Right lobe of liver (tissue), 6 donors: ENCODE results near the gene EFHD1. TPM values are rescaled to one million over a fixed set of nuclear protein-coding genes. Genes with fewer than 3 reads are reported as not detected.

ENCODE experiments used
- ATAC-seq, 4 donors: fragments of 200-7000 bp; cut with Tn5 transposase; one replicate each; pipeline ENCODE4 v1.9.1; 2020; ENCODE audit warnings: mild to moderate bottlenecking in 4 of 4, moderate library complexity in 4 of 4
- DNase-seq, 3 donors: peaks; one replicate each; pipeline ENCODE4 v3.0.0-alpha.2; 2020
- H3K27ac ChIP-seq, 3 donors: fragments of 200-600 bp; one replicate each; pipeline ENCODE4 v1.8.0; 2022
- H3K27me3 ChIP-seq, 2 donors: fragments of 200-600 bp; one replicate each; pipeline ENCODE4 v1.8.0; 2022
- H3K36me3 ChIP-seq, 4 donors: fragments of 200-600 bp; sonication (generic) in 1 of 4; one replicate each; pipeline versions ENCODE4 v1.5.1 to v1.8.0; 2017 to 2022; ENCODE audit warnings: control low read depth in 1 of 4
- H3K4me1 ChIP-seq, 4 donors: fragments of 200-600 bp; sonication (generic) in 1 of 4; one replicate each; pipeline versions ENCODE4 v1.5.1 to v1.8.0; 2017 to 2022; ENCODE audit warnings: control low read depth in 1 of 4
- H3K4me3 ChIP-seq, 3 donors: fragments of 200-600 bp; one replicate each; pipeline ENCODE4 v1.8.0; 2022
- H3K9me3 ChIP-seq, 4 donors: fragments of 200-600 bp; sonication (generic) in 1 of 4; one replicate each; pipeline versions ENCODE4 v1.5.1 to v1.8.0; 2017 to 2022; ENCODE audit warnings: control low read depth in 1 of 4
- POLR2A ChIP-seq: fragments of 450-650 bp; IDR thresholded peaks from one replicate; pipeline ENCODE4 v1.6.1; 2017; ENCODE audit warnings: antibody characterized with exemption, mild to moderate bottlenecking
- WGBS: methylation state at CpG from one replicate; pipeline ENCODE4 v1.1.6; 2018; ENCODE audit warnings: low coverage, low lambda C conversion rate; ENCODE audit not compliant: insufficient coverage; ENCODE audit errors: missing lambda C conversion rate; 5-methylcytosine and 5-hydroxymethylcytosine counted together
- intact Hi-C, 2 donors: fragments of 100-400 bp; cut with DNase I; formaldehyde crosslinking; loops; one replicate each; pipeline versions ENCODE4 v1.11.2 to v1.14.1; 2022
- total RNA-seq, 6 experiments: library from RNA; depleted of rRNA in 2 of 6; stranded (reverse); fragments of >200 nt in 2 of 6; fragmentation: NEBNext Ultra II Directional in 3 of 6; extraction: Animal tissue kit (Norgen Biotek cat#: 25700) in 3 of 6; gene quantifications; one replicate each; pipeline versions ENCODE4 v1.1.0 to v1.2.4, GENCODE V29; 2016 to 2023
- TF ChIP-seq, protein P1 (sequence below), 4 donors: fragments of 200-600 bp in 3 of 4; fragments of 450-650 bp in 1 of 4; IDR thresholded peaks; one replicate each; pipeline versions ENCODE4 v1.5.1 to v1.8.0; 2016 to 2022; ENCODE audit warnings: antibody characterized with exemption in 4 of 4, mild to moderate bottlenecking in 2 of 4
- donor health status: DM: no; HTN: yes; CAD: no.
- donor health status: DM: no; HTN: no; CAD: no.
- donor health status: DM: no; HTN: no; CAD: no.
- donor health status: DM: no; HTN: yes; CAD: no.
- donor health status: DM: no; HTN: yes; CAD: no.

Gene EFHD1
- total RNA-seq, 6 experiments from 2014 or later: 7.3 to 30.3 (median 10.7) TPM

DNA sequence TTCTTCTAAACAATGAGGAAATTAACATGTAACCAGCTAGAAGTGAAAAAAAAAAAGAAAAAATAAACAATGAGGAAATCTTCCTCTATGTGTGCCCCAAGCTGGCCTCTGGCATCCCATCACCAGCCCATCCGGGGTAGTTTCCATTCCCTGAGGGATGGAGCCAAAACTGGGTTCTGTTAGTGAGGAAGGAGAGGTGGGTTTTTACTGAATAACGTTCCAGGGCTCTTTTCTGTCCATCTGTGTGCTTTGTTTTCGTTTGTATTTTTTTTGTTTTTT is 9.7 kb downstream of the EFHD1 start:
- Histone ChIP-seq H3K27ac (no peak overlapping the region), H3K36me3 (no peaks in the 10 kb centered on the region), H3K4me3 (no peak overlapping the region), H3K9me3 (no peaks in the 10 kb centered on the region), H3K27me3 (no peaks in the 10 kb centered on the region), H3K4me1 (peaks cover 0 to 9% (median 0%) of the 10 kb centered on the region in 4 donors)
- 32% methylated on average over 3 of the region's 3 CpGs for WGBS
- ATAC-seq (peak in 3 of 4 donors; percentile 3 to 51 (median 21)), DNase-seq (no peak)
- TF ChIP-seq, protein P1, sequence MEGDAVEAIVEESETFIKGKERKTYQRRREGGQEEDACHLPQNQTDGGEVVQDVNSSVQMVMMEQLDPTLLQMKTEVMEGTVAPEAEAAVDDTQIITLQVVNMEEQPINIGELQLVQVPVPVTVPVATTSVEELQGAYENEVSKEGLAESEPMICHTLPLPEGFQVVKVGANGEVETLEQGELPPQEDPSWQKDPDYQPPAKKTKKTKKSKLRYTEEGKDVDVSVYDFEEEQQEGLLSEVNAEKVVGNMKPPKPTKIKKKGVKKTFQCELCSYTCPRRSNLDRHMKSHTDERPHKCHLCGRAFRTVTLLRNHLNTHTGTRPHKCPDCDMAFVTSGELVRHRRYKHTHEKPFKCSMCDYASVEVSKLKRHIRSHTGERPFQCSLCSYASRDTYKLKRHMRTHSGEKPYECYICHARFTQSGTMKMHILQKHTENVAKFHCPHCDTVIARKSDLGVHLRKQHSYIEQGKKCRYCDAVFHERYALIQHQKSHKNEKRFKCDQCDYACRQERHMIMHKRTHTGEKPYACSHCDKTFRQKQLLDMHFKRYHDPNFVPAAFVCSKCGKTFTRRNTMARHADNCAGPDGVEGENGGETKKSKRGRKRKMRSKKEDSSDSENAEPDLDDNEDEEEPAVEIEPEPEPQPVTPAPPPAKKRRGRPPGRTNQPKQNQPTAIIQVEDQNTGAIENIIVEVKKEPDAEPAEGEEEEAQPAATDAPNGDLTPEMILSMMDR (IDR thresholded peaks at IDR 0.05): no peak
- TF ChIP-seq POLR2A: no peak
- intact Hi-C loops: no loop called here

DNA sequence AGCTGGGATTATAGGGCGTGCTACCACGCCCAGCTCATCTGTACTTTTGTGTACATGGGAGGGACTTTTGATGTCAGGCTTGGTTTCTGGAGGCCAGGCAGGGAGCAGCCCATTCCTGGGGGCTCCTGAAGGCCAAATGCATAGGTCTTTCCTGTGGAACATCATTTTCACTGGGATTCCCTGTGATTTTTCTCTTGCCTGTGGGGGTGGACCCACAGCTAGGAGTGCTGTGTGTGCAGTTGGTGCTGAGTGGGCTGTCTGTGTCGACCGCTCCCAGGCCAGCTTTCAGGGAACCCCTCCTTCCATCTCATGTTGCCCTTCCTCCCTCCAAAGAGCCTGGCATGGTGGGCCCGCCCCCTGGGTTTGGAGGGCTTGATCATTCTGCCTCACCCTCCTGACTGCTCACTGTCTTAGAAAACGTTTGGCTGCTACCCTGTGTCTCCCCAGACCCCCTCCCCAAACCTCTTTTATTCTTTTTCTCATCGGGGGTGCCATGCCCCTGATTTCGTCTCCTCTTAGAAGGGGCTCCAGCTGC is 10.5 kb downstream of the EFHD1 start:
- no peak overlapping the region for H3K4me3 ChIP-seq
- no peaks in the 10 kb centered on the region for H3K27me3 ChIP-seq
- no peaks in the 10 kb centered on the region for H3K36me3 ChIP-seq
- H3K27ac ChIP-seq: no peak overlapping the region
- intact Hi-C loops: no loop called here
- ATAC-seq (no peak), DNase-seq (no peak)
- H3K9me3 ChIP-seq: no peaks in the 10 kb centered on the region
- H3K4me1 ChIP-seq: peaks cover 0 to 9% (median 0%) of the 10 kb centered on the region in 4 donors
- no peak for TF ChIP-seq POLR2A
- TF ChIP-seq, protein P1 (IDR thresholded peaks at IDR 0.05): no peak
- WGBS: 90% methylated on average over 3 of the region's 8 CpGs

DNA sequence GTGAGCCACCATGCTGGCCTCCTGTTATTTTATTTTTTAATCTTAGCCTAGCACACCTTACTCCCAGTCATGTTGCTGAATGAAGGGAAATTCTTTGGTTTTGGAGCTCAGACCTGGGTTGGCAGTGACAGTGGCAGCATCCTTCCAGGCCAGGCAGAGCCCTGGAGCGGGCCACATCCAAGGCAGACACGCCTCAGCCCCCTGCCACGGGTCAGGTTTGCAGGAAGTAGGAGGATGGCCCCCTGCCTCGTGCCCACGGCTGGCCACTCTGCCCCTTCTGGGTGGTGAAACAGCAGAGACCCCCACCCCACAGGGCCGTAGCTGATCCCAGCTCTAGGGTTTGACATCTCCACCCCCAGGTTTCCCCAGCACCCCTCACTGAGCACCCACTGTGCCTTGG is 11.7 kb downstream of the EFHD1 start:
- Histone ChIP-seq H3K27me3 (no peaks in the 10 kb centered on the region), H3K4me1 (peaks cover 0 to 9% (median 0%) of the 10 kb centered on the region in 4 donors), H3K27ac (no peak overlapping the region), H3K4me3 (no peak overlapping the region), H3K9me3 (no peaks in the 10 kb centered on the region), H3K36me3 (no peaks in the 10 kb centered on the region)
- ATAC-seq (no peak), DNase-seq (no peak)
- no peak for TF ChIP-seq POLR2A
- TF ChIP-seq, protein P1 (IDR thresholded peaks at IDR 0.05): no peak
- intact Hi-C loops: no loop called here
- WGBS: no CpG with 5 or more reads among the region's 6 CpGs

DNA sequence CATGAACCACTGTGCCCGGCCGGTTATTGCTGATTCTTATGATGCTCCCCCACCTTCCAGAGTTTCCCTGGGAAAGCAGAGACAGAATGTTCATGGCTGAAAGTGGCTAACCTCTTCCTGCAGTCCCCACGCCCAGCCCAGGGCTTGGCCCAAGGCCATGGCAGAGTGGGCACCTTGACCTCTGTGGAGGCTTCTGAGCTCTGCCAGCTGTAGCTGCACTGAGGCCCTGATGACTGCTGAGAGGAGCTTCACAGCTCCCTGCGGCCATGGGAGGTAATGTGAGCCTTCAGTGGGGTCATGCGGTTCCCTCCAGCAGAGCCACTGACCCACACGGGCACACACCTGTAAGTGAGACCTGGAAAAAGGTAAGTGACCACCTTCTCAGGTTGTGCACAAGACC is 13.3 kb downstream of the EFHD1 start:
- no peak overlapping the region for H3K4me3 ChIP-seq
- TF ChIP-seq POLR2A: no peak
- TF ChIP-seq, protein P1 (IDR thresholded peaks at IDR 0.05): no peak
- H3K9me3 ChIP-seq: no peaks in the 10 kb centered on the region
- peak overlapping the region in 2 of 3 donors; percentile 43 to 49 for H3K27ac ChIP-seq
- peaks cover 0 to 13% (median 0%) of the 10 kb centered on the region in 4 donors for H3K4me1 ChIP-seq
- intact Hi-C loops: no loop called here
- 10% methylated on average over 1 of the region's 6 CpGs for WGBS
- H3K27me3 ChIP-seq: no peaks in the 10 kb centered on the region
- no peaks in the 10 kb centered on the region for H3K36me3 ChIP-seq
- ATAC-seq (peak; percentile 10 to 48 (median 16)), DNase-seq (no peak)

DNA sequence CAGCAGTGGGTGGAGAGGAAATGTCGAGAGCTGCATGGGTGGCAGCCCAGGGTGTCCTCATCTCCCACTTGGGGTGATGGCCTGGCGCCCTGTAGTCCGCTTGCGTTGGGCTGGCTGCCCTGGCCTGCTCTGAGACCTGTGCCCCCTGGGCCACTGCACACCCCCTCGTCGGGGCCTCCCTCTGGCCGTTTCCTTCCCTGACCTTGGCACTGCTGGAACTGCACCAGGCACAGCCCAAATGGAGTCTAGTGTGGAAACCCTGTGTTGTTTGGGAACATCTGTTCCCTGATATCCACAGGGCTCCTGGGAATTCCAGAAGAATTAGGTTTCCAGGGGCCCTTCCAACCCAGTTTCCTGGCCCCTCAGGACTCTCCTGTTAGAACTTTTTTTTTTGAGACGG is 13.9 kb downstream of the EFHD1 start:
- Histone ChIP-seq H3K36me3 (no peaks in the 10 kb centered on the region), H3K27me3 (no peaks in the 10 kb centered on the region), H3K4me3 (no peak overlapping the region), H3K9me3 (no peaks in the 10 kb centered on the region), H3K4me1 (peaks cover 0 to 18% (median 0%) of the 10 kb centered on the region in 4 donors), H3K27ac (peak overlapping the region in 2 of 3 donors; percentile 43 to 49)
- DNase-seq (peak; percentile 38 to 84 (median 80)), ATAC-seq (peak; percentile 45 to 82 (median 80))
- TF ChIP-seq, protein P1 (IDR thresholded peaks at IDR 0.05): no peak
- TF ChIP-seq POLR2A: no peak
- intact Hi-C loops: no loop called here
- WGBS: 70% methylated on average over 2 of the region's 8 CpGs
